AG09309 (cell line): ENCODE results near the gene DHX38.
A peak's percentile ranks its signal among the peaks of the same experiment; 100 is the strongest.
"Not testable (repeated sequence)": the region's sequence is repeated elsewhere in the genome, so short reads cannot be mapped to it uniquely, and the experiment has no call there.

ENCODE experiments used
- DNase-seq: peaks from one replicate; pipeline ENCODE4 v3.0.0-alpha.2; 2010; ENCODE audit warnings: low read depth
- H3K4me3 ChIP-seq: 2 replicates; pipeline ENCODE4 v1.5.1; 2011; ENCODE audit warnings: mild to moderate bottlenecking, low read depth, low read length, moderate library complexity; ENCODE audit not compliant: control insufficient read depth
- TF ChIP-seq, protein P1 (sequence below): IDR thresholded peaks from 2 replicates; pipeline ENCODE4 v1.5.1; 2011; ENCODE audit warnings: mild to moderate bottlenecking, low read depth, low read length, inconsistent platforms; ENCODE audit not compliant: insufficient read depth, control insufficient read depth; ENCODE audit errors: missing control alignments

Gene DHX38

GRCh38 chr16:72093448-72094265 is at the start of gene DHX38, which contains the start of gene TXNL4B:
TSS of gene DHX38 (plus strand) at chr16:72093847. CDS start at chr16:72096158, 2,311 bp downstream.
TSS of gene TXNL4B (minus strand) at chr16:72093620. CDS start at chr16:72090749, 2,871 bp downstream.
- peak within 1 kb of the TSS; percentile 99 for H3K4me3 ChIP-seq
- TF ChIP-seq, protein P1, sequence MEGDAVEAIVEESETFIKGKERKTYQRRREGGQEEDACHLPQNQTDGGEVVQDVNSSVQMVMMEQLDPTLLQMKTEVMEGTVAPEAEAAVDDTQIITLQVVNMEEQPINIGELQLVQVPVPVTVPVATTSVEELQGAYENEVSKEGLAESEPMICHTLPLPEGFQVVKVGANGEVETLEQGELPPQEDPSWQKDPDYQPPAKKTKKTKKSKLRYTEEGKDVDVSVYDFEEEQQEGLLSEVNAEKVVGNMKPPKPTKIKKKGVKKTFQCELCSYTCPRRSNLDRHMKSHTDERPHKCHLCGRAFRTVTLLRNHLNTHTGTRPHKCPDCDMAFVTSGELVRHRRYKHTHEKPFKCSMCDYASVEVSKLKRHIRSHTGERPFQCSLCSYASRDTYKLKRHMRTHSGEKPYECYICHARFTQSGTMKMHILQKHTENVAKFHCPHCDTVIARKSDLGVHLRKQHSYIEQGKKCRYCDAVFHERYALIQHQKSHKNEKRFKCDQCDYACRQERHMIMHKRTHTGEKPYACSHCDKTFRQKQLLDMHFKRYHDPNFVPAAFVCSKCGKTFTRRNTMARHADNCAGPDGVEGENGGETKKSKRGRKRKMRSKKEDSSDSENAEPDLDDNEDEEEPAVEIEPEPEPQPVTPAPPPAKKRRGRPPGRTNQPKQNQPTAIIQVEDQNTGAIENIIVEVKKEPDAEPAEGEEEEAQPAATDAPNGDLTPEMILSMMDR, result no peak
- peak; percentile 97 for DNase-seq

DNA sequence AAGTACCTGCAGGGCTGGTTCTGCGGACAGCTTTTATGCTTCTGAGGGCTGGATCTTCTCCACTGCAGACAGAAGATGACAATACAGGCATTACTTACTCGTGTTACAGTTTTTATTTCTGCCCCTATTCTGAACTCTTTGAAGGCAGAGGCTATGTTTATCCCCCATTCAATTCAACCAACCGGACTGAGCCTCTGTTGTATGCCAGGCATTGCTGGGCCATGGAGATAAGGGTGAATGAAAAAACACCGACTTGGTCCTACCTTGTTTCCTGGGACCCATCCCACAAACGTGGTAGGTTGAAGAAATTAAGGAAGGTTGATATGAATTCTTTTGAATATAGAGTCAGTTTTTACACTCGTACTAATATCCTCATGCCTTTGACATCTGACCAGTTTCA is 49.4 kb upstream of the DHX38 start:
- no peak for DNase-seq
- TF ChIP-seq, protein P1, result no peak
- H3K4me3 ChIP-seq, result no peak overlapping the region

- no peak overlapping the region for H3K4me3 ChIP-seq
- TF ChIP-seq, protein P1, result no peak
- DNase-seq, result no peak
Observed at GRCh38 chr16:72044825-72045359, 48.8 kb upstream of the DHX38 start.

DNA sequence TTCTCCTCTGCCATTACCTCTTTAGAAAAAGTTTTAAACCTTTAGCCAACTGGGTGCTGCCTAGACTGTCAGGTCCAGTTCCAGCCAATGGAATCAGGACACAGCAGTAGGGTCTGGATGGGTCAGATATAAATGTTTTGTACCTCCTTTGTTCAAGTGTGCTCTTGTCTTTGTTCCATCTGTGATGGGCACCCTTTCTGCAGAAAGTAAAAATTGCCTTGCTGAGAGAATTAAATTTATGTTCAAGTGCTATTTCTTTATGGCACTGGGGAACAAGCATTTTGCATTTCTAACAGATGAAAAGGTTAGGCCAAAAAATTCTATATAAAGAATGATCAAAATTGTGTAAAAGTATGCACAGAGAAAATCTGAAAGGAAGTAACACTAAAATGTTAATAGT is 44.5 kb upstream of the DHX38 start:
- no peak overlapping the region for H3K4me3 ChIP-seq
- no peak for DNase-seq
- TF ChIP-seq, protein P1, result no peak

DNA sequence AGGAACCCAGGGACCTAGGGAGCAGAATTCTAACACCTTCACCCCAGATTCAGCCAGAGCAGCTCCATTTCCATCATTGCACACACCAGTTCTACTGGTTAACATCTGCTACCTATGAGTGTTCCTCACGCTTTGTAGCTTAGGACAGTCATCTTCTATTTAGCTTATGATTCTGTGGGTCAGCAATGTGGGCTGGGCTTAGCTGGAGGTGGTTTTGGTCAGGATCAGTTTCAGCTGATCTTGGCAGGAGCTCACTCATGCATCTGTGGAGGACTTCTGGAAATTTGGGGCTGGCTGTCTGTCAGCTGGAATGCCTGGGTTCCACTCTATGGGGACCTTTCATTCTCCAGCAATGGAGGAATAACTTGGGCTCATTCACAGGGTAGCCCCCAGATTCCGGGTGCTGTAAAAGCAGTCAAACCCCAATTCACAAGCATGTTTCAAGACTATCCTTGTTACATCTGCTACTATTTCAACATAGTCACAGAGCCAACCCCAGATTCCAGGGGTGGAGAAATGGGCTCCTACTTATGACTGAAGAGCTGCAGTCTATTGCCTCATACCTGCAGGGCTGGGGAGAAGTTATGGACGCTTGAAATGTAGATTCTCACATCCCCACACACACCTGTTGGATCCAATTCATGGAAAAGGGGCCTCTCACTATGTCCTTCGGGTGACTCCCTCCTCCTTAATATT is 42.7 kb upstream of the DHX38 start:
- TF ChIP-seq, protein P1, result no peak
- no peak overlapping the region for H3K4me3 ChIP-seq
- peak; percentile 2 for DNase-seq

- H3K4me3 ChIP-seq, result no peak overlapping the region
- DNase-seq, result no peak
- TF ChIP-seq, protein P1, result no peak
Observed at GRCh38 chr16:72051818-72052217, 41.8 kb upstream of the DHX38 start.

DNA sequence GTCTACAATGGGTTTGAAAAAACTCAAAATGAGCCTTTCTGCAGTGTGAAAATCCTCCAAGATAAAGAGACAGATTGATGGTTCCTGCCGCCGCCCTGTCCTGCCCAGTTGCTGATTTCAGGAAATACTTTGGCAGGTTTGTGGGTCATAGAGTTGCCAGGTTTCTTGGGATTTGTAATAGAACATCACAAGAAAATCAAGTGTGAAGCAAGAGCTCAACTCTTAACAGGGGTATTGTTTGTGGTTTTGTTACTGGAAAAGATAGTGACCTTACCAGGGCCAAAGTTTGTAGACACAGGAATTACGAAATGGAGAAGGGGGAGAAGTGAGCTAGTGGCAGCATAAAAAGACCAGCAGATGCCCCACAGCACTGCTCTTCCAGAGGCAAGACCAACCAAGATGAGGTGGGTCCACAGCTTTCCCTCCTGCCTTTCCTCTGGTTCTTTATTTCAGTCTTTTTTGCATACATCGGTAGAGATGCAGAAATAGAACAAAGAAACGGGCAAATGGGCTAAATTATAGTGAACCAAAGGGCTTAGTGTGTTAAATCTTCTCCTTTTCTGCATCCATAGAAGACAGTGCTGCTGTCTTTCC is 39.3 kb upstream of the DHX38 start, which contains the start of gene HP:
HP (plus strand) TSS at position 252 of the 594 bp plus-strand sequence; CDS start at position 400, 148 bp downstream.
- not testable (repeated sequence) for H3K4me3 ChIP-seq, DNase-seq
